AG04449 (cell line): Measurements from ENCODE around the gene KRTAP2-3.
"Not testable (repeated sequence)": the region's sequence is repeated elsewhere in the genome, so short reads cannot be mapped to it uniquely, and the experiment has no call there.

Experiments
- CTCF ChIA-PET: fragments of 350-600 bp; formaldehyde crosslinking; extraction: SDS; loops from one replicate; lab custom pipeline; 2021; ENCODE audit warnings: antibody characterized with exemption; lab: Yijun Ruan, JAX
- POLR2A ChIA-PET: fragments of 400-600, 350-600 bp; formaldehyde crosslinking; extraction: SDS; loops from one replicate; lab custom pipeline; 2020; ENCODE audit warnings: antibody characterized with exemption, inconsistent platforms; lab: Yijun Ruan, JAX
- DNase-seq: peaks from one replicate; pipeline ENCODE4 v3.0.0-alpha.2; 2010; ENCODE audit warnings: low read depth, low spot score
- H3K4me3 ChIP-seq: 2 replicates; pipeline ENCODE4 v1.5.1; 2011; ENCODE audit warnings: low read depth, mild to moderate bottlenecking, control low read depth, low read length
- CTCF ChIP-seq: IDR thresholded peaks from one replicate; pipeline ENCODE4 v1.5.1; 2011; ENCODE audit warnings: mild to moderate bottlenecking, moderate library complexity, low read length, control low read depth, inconsistent platforms; ENCODE audit not compliant: insufficient read depth; ENCODE audit errors: missing control alignments

The KRTAP2-3 gene

GRCh38 chr17:41060052-41060604 lies at the start of gene KRTAP2-3:
KRTAP2-3 (minus strand) TSS chr17:41060114; CDS start chr17:41060050, 64 bp downstream.
- no peak for TF ChIP-seq CTCF
- CTCF ChIA-PET = interaction anchor here (0.9 to 3.1 kb wide), 14 partner anchors 13 to 605 kb away, joined by 3 to 11 read pairs (median 4); partner anchors contain the start of gene KRTAP2-1
- peak; percentile 95 for DNase-seq
- POLR2A ChIA-PET = interaction anchor here (0.5 to 3.1 kb wide), 8 partner anchors 11 to 628 kb away, joined by 3 to 31 read pairs (median 6); no protein-coding TSS in a partner anchor
- peak within 1 kb of the TSS; percentile 15 for H3K4me3 ChIP-seq

- POLR2A ChIA-PET, CTCF ChIA-PET, DNase-seq: not testable (repeated sequence)
- H3K4me3 ChIP-seq = peak overlapping the region; percentile 40
Observed at GRCh38 chr17:41108728-41109386, 48.9 kb upstream of the KRTAP2-3 start.

GRCh38 chr17:41107941-41108450 lies 48.1 kb upstream of the KRTAP2-3 start:
- CTCF ChIA-PET = interaction anchor here (1.4 to 2.3 kb wide), 2 partner anchors 215 to 541 kb away, joined by 5 to 10 read pairs; no protein-coding TSS in a partner anchor
- POLR2A ChIA-PET = no interaction called here
- no peak for DNase-seq
- no peak for TF ChIP-seq CTCF
- peak overlapping the region; percentile 40 for H3K4me3 ChIP-seq

- DNase-seq, H3K4me3 ChIP-seq, POLR2A ChIA-PET: not testable (repeated sequence)
- CTCF ChIA-PET = interaction anchor here (0.8 to 2.0 kb wide), 2 partner anchors 45 to 195 kb away, joined by 3 to 5 read pairs; no protein-coding TSS in a partner anchor
Observed at GRCh38 chr17:41105347-41105746, 45.4 kb upstream of the KRTAP2-3 start, which contains the start of gene KRTAP4-9. KRTAP4-9 (plus strand) TSS chr17:41105389; CDS start chr17:41105389, 0 bp downstream.

GRCh38 chr17:41104386-41105038 lies 44.6 kb upstream of the KRTAP2-3 start:
- H3K4me3 ChIP-seq, DNase-seq, POLR2A ChIA-PET: not testable (repeated sequence)
- CTCF ChIA-PET = interaction anchor here (1.0 to 2.0 kb wide), 2 partner anchors 195 to 445 kb away, joined by 3 to 5 read pairs; no protein-coding TSS in a partner anchor

GRCh38 chr17:41103896-41104295 lies 44.0 kb upstream of the KRTAP2-3 start:
- ChIA-PET CTCF (interaction anchor here (1.0 kb wide), 1 partner anchor 445 kb away, joined by 3 read pairs; no protein-coding TSS in a partner anchor), POLR2A (interaction anchor here (0.7 kb wide), 1 partner anchor 9 kb away, joined by 3 read pairs; no protein-coding TSS in a partner anchor)
- H3K4me3 ChIP-seq = no peak overlapping the region
- TF ChIP-seq CTCF = no peak
- no peak for DNase-seq

- CTCF ChIA-PET = no interaction called here
- POLR2A ChIA-PET = no interaction called here
- H3K4me3 ChIP-seq = peak within 1 kb of the TSS; percentile 33
- TF ChIP-seq CTCF = no peak
- DNase-seq = no peak
Observed at GRCh38 chr17:41101586-41102259, 41.8 kb upstream of the KRTAP2-3 start, which contains the start of gene KRTAP4-16. KRTAP4-16 (minus strand) TSS chr17:41102209; CDS start chr17:41102209, 0 bp downstream.

GRCh38 chr17:41099682-41100480 lies 40.0 kb upstream of the KRTAP2-3 start:
- DNase-seq, CTCF ChIA-PET, H3K4me3 ChIP-seq, POLR2A ChIA-PET: not testable (repeated sequence)
